HG02970 (cell line): ENCODE results near the gene CAMSAP3.

Experiments used
- ATAC-seq: cut with Tn5 transposase; IDR thresholded peaks from one replicate; pipeline ENCODE4 v1.9.1; 2021; ENCODE audit warnings: mild to moderate bottlenecking, moderate library complexity, moderate number of reproducible peaks; ENCODE audit not compliant: unreplicated experiment, low FRiP score

Gene CAMSAP3

DNA sequence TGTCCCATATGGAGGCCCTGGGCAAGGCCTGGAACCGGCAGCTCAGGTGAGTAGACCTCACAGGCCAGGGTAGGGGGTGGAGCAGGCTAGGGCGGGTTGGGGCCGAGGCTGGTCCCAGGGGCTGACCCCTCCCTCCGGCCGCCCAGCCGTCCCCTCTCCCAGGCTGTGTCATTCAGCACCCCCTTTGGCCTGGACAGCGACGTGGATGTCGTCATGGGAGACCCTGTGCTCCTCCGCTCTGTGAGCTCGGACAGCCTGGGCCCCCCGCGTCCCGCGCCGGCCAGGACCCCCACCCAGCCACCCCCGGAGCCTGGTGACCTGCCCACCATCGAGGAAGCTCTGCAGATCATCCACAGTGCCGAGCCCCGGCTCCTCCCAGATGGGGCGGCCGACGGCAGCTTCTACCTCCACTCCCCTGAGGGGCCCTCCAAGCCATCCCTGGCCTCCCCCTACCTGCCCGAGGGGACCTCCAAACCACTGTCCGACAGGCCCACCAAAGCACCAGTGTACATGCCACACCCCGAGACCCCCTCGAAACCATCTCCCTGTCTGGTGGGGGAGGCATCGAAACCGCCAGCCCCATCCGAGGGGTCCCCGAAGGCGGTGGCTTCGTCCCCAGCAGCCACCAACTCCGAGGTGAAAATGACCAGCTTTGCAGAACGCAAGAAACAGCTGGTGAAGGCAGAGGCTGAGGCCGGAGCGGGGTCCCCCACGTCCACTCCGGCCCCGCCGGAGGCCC is 16.0 kb downstream of the CAMSAP3 start:
- no peak for ATAC-seq

GRCh38 chr19:7612282-7613274 is 16.9 kb downstream of the CAMSAP3 start:
- no peak for ATAC-seq

GRCh38 chr19:7614859-7615741 is 19.4 kb downstream of the CAMSAP3 start:
- ATAC-seq = no peak

GRCh38 chr19:7617172-7617571 is 21.5 kb downstream of the CAMSAP3 start:
- no peak for ATAC-seq

DNA sequence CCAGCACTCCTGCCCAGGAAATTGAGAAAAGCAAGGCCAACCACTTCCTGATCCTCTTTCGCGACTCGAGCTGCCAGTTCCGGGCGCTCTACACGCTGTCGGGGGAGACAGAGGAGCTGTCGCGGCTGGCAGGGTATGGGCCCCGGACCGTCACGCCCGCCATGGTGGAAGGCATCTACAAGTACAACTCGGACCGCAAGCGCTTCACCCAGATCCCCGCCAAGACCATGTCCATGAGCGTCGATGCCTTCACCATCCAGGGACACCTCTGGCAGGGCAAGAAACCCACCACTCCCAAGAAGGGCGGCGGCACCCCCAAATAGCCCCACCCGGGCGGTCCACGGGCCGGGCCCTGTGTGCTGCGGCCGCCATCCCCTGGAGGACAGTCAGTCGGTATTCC is 22.1 kb downstream of the CAMSAP3 start:
- ATAC-seq = no peak

DNA sequence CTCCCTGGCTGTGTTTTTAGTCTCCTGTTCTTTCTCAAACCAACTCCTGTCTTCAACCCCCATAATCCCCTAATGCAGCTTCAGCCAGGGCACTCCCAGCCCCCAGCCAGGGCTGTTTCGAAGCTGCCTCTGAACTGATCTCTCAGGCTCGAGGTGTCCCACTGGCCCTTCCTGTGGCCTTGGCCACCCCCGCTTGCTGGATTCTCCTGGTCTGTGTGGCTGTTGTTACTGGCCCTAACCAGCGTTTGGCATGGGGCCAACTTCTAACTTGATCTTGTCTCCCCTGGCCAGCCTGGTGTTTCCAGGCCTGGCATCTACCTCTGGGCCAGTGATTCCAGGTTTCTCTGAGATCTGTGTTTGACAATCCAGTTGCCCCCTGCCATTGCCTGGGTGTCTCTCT is 22.7 kb downstream of the CAMSAP3 start:
- ATAC-seq = no peak

DNA sequence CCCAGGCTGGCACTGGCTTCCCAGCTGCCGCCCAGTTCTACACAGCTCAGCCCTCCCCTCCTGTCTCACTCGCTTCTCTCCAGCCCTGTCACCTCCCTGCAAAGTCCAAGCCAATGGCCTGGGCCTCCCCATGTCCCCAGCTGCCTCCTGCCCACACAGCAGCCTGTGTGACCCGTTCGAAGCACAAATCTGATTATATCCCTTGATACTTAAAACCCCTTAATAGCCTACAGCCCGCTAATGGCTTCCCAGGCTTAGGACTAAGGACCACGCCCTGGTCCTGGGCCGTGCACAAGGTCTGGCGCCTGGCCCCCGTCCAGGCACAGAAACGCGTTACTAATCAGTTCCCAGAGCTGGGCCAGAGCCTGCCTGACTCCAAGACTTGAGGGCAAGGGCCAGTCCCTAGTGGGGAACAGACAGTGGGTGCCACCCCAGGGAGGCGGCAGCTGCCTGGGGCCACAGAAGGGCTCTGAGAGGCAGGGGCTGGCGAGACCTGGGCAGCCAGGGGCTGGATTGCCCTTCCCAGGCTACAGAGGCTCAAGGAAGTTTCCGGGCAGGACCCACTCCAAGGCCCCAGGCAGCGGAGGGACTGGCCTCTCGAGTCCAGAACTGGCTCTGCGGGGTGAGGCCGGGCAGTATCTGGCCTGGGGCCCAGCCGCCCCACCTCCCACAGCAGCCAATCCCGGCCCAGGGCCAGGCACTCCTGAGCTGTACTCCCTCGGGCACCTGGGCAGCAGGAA is 23.3 kb downstream of the CAMSAP3 start:
- ATAC-seq = no peak

GRCh38 chr19:7619671-7620441 is 24.2 kb downstream of the CAMSAP3 start:
- no peak for ATAC-seq

GRCh38 chr19:7620442-7621412 is 25.1 kb downstream of the CAMSAP3 start:
- no peak for ATAC-seq

- no peak for ATAC-seq
Measured at GRCh38 chr19:7622933-7623685, 27.4 kb downstream of the CAMSAP3 start.

- ATAC-seq = no peak
Measured at GRCh38 chr19:7623725-7624603, 28.3 kb downstream of the CAMSAP3 start.

DNA sequence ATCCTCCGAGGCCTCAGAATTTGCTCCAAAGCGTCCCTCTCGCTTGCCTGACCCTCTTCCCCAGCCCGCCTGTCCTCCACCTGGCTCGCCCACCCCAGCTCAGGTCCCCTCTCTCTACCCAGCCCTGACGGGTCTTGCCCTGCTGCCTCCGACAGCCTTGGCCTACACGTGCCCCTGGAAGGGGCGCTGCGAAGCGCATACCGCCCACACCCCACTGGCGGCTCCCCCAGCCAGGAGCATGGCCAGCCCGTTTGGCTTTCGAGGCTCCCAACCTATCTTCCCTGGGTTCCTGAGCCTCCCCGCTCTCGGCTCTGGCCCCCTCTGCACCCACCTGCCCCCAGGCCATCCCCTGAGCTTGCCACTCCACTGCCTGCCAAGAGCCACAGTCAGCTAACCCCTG is 29.1 kb downstream of the CAMSAP3 start:
- ATAC-seq = no peak

GRCh38 chr19:7625763-7626372 is 30.2 kb downstream of the CAMSAP3 start:
- ATAC-seq = no peak

- ATAC-seq = no peak
Measured at GRCh38 chr19:7627166-7627565, 31.5 kb downstream of the CAMSAP3 start.

- ATAC-seq = no peak
Measured at GRCh38 chr19:7628589-7629311, 33.1 kb downstream of the CAMSAP3 start.
